KOPT-K1 (cell line): ENCODE measurements around the gene CYB5A.
"Not testable (repeated sequence)": the region's sequence is repeated elsewhere in the genome, so short reads cannot be mapped to it uniquely, and the experiment has no call there.

Experiments used
- H3K27ac ChIP-seq: fragments of 200-600 bp; sonication (generic); 2 replicates; pipeline ENCODE4 v1.5.1; 2016; ENCODE audit warnings: antibody characterized with exemption, mild to moderate bottlenecking, low read depth, low read length; ENCODE audit not compliant: poor library complexity, severe bottlenecking
- H3K36me3 ChIP-seq: fragments of 200-600 bp; sonication (generic); 2 replicates; pipeline ENCODE4 v1.5.1; 2017; ENCODE audit warnings: antibody characterized with exemption, mild to moderate bottlenecking, low read length, moderate library complexity; ENCODE audit not compliant: insufficient read depth
- H3K9me3 ChIP-seq: fragments of 200-600 bp; sonication (generic); 2 replicates; pipeline ENCODE4 v1.5.1; 2017; ENCODE audit warnings: antibody characterized with exemption, low read length, mild to moderate bottlenecking; ENCODE audit not compliant: insufficient read depth, poor library complexity, severe bottlenecking

Gene CYB5A

DNA sequence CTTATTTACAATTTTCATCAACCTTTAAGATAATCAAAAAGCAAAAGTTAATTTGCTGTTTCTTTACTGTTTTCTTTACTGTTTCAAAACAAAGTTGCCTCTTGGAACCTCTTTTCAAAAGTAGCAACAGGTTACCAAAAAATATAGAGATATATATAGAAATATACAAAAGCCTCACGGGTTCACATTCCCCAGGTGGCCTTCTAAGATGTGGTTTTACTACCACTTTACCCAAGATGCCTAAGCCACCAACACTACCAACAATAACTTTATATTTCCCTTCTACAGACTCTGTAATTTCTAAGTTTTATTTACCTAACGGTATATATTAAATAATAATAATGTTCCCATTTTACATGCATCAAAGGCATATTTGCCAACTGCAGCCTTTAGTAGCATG lies 4.9 kb downstream of the CYB5A start:
- no peaks in the 10 kb centered on the region for H3K36me3 ChIP-seq
- H3K9me3 ChIP-seq, result peaks cover 6% of the 10 kb centered on the region
- H3K27ac ChIP-seq, result no peak overlapping the region

GRCh38 chr18:74286106-74286855 lies 5.5 kb downstream of the CYB5A start:
- peaks cover under 1% of the 10 kb centered on the region for H3K9me3 ChIP-seq
- H3K27ac ChIP-seq, result no peak overlapping the region
- H3K36me3 ChIP-seq, result no peaks in the 10 kb centered on the region

DNA sequence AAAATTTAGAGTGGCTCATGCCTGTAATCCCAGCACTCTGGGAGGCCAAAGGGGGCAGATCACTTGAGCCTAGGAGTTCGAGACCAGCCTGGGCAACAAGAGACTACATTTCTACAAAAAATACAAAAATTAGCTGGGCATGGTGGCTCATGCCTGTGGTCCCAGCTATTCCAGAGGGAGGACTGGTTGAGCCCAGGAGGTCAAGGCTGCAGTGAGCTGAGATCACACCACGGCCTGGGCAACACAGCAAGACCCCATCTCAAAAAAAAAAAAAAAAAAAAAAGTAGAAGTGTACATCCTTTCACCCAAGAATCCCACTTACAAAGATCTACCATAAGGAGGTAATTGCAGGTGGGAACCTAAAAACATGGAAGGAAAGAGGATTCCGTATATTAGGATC lies 6.2 kb downstream of the CYB5A start:
- not testable (repeated sequence) for H3K9me3 ChIP-seq, H3K27ac ChIP-seq, H3K36me3 ChIP-seq

DNA sequence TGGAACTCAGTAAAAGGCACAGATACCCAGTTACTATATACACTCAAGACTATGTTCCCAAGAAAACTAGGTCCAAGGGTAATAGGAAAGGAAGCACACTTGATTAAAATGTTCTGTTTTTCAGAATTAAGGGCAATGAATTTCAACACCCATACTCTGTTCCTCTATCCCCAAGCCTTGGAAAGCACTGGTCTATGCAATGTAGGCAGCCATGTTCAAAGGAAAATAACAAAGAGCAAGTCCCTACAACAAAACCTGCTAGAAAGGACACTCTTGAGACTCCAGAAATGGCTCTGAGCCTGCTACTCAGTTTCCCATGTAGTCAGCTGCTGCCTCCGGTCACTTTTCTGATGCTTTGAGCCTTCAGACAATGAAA lies 6.8 kb downstream of the CYB5A start:
- H3K27ac ChIP-seq, result no peak overlapping the region
- no peaks in the 10 kb centered on the region for H3K9me3 ChIP-seq

DNA sequence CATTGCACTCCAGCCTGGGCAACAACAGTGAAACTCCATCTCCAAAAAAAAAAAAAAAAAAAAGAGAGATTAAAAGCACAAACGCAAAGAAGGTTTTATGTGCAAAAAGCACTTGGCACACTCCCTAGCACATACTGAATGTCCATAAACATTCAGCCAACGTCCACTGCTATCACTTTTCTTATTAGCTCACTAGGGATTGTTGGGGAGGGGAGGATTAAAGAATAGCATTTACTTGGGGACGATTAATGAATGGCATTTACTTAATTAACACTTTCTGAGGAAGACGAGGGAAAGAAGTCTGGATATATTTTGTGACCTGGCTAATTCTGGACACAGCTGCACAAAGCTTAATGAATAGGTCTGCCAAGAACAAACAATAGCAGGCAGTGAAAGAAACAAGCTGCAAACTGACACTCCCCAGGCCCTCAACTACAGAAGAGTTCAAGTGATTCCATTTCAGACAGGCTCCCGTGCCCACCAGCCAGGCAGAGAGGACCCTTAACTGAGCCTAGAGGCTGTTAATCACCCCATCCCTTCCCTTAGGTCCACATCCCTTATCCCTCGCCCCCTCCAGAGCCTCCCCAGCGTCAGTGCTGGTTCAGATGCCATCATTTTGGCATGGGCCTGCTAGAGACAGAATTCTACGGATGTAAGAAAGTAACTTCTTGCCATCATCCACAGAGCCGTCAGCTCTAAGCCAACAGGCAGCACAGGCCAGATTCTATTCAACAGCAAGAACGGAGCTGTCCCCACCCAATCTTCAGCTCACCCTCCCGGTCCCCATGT lies 7.4 kb downstream of the CYB5A start:
- no peaks in the 10 kb centered on the region for H3K9me3 ChIP-seq
- H3K27ac ChIP-seq, result no peak overlapping the region
- H3K36me3 ChIP-seq, result no peaks in the 10 kb centered on the region

More for the DNA sequence above, 6.8 kb downstream of the CYB5A start:
- no peaks in the 10 kb centered on the region for H3K36me3 ChIP-seq

- Histone ChIP-seq H3K9me3 (no peaks in the 10 kb centered on the region), H3K27ac (no peak overlapping the region), H3K36me3 (no peaks in the 10 kb centered on the region)
Measured at GRCh38 chr18:74283646-74284045, 8.1 kb downstream of the CYB5A start.

GRCh38 chr18:74282755-74283554 lies 8.8 kb downstream of the CYB5A start:
- no peaks in the 10 kb centered on the region for H3K36me3 ChIP-seq
- no peaks in the 10 kb centered on the region for H3K9me3 ChIP-seq
- H3K27ac ChIP-seq, result no peak overlapping the region

- H3K36me3 ChIP-seq, result no peaks in the 10 kb centered on the region
- H3K9me3 ChIP-seq, result no peaks in the 10 kb centered on the region
- no peak overlapping the region for H3K27ac ChIP-seq
Measured at GRCh38 chr18:74281980-74282754, 9.6 kb downstream of the CYB5A start.

- no peaks in the 10 kb centered on the region for H3K36me3 ChIP-seq
- no peaks in the 10 kb centered on the region for H3K9me3 ChIP-seq
- H3K27ac ChIP-seq, result no peak overlapping the region
Measured at GRCh38 chr18:74281011-74281979, 10.5 kb downstream of the CYB5A start.

GRCh38 chr18:74278983-74279382 lies 12.8 kb downstream of the CYB5A start:
- no peak overlapping the region for H3K27ac ChIP-seq
- no peaks in the 10 kb centered on the region for H3K36me3 ChIP-seq
- H3K9me3 ChIP-seq, result no peaks in the 10 kb centered on the region

GRCh38 chr18:74278058-74278457 lies 13.7 kb downstream of the CYB5A start:
- Histone ChIP-seq H3K36me3 (no peaks in the 10 kb centered on the region), H3K27ac (no peak overlapping the region), H3K9me3 (no peaks in the 10 kb centered on the region)

- H3K27ac ChIP-seq, result no peak overlapping the region
- no peaks in the 10 kb centered on the region for H3K36me3 ChIP-seq
- H3K9me3 ChIP-seq, result no peaks in the 10 kb centered on the region
Measured at GRCh38 chr18:74277296-74277695, 14.5 kb downstream of the CYB5A start.

DNA sequence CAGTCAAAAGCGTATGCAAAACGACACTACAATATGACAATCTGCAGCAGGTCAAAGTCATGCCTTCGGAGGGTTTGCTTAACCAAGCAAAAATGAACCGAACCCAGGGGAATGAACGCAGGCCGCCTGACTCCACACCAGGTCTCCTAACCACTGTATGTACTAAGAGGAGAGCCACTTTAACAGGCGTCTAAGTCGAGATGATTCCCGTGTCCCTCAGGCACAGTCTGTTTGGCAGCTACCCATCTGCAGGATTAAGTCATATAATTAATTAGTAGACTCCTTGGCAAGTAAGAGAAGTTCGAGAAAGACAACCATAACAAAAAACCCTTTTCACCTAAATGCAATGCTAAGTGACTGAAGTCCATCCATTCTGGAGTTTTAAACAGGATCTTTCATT lies 15.2 kb downstream of the CYB5A start:
- H3K9me3 ChIP-seq, result no peaks in the 10 kb centered on the region
- no peak overlapping the region for H3K27ac ChIP-seq
- no peaks in the 10 kb centered on the region for H3K36me3 ChIP-seq

- Histone ChIP-seq H3K36me3 (no peaks in the 10 kb centered on the region), H3K27ac (no peak overlapping the region), H3K9me3 (no peaks in the 10 kb centered on the region)
Measured at GRCh38 chr18:74275736-74276135, 16.0 kb downstream of the CYB5A start.
